ENCODE measurements around the gene GALNT5.
"Not testable (repeated sequence)": the region's sequence is repeated elsewhere in the genome, so short reads cannot be mapped to it uniquely, and the experiment has no call there.

Gene GALNT5

DNA sequence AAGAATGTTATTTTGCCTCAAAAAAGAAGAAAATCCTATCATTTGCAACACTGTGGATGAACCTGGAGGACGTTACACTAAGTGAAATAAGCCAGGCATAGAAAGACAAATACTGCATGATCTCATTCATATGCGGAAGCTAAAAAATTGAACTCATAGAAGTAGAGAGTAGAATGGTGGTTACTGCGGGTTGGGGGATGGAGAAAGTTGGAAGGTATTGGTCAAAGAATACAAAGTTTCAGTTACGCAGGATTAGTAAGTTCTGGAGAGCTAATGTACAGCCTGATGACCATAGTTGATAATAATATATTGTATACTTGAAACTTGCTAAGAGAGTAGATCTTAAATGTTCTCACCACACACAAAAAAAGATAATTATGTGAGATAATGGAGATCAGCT lies 5.0 kb upstream of the GALNT5 start:
- DNase-seq, result no peak

- DNase-seq, result no peak
These were observed 3.5 kb upstream of the GALNT5 start for GRCh38 chr2:157254041-157254440.

GRCh38 chr2:157255746-157256145 lies 1.8 kb upstream of the GALNT5 start:
- no peak for DNase-seq

GRCh38 chr2:157256626-157257025 lies 879 bp upstream of the GALNT5 start:
- DNase-seq, result no peak

DNA sequence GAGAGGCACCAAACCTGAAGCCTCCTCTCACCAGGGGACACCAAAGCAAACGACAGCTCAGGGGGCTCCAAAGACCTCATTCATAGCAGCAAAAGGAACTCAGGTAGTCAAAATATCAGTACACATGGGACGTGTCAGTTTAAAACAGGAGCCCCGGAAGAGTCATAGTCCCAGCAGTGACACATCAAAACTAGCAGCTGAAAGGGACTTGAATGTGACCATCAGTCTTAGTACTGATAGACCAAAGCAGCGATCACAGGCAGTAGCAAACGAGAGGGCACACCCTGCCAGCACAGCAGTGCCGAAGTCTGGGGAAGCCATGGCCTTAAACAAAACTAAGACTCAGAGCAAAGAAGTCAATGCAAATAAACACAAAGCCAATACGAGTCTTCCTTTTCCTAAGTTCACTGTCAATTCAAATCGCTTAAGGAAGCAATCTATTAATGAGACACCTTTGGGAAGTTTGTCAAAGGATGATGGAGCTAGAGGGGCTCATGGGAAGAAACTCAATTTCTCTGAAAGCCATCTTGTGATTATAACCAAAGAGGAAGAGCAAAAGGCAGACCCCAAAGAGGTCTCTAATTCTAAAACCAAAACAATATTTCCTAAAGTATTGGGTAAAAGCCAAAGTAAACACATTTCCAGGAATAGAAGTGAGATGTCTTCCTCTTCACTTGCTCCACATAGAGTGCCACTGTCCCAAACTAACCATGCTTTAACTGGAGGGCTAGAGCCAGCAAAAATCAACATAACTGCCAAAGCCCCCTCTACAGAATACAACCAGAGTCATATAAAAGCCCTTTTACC lies 1.2 kb downstream of the GALNT5 start:
- no peak for DNase-seq

- no peak for DNase-seq
These were observed 1.9 kb downstream of the GALNT5 start for GRCh38 chr2:157259386-157259785.

GRCh38 chr2:157259960-157260359 lies 2.5 kb downstream of the GALNT5 start:
- DNase-seq, result no peak

- DNase-seq, result no peak
These were observed 3.2 kb downstream of the GALNT5 start for GRCh38 chr2:157260533-157261198.

- DNase-seq, result peak; percentile 48
These were observed 3.8 kb downstream of the GALNT5 start for GRCh38 chr2:157261199-157261782.

DNA sequence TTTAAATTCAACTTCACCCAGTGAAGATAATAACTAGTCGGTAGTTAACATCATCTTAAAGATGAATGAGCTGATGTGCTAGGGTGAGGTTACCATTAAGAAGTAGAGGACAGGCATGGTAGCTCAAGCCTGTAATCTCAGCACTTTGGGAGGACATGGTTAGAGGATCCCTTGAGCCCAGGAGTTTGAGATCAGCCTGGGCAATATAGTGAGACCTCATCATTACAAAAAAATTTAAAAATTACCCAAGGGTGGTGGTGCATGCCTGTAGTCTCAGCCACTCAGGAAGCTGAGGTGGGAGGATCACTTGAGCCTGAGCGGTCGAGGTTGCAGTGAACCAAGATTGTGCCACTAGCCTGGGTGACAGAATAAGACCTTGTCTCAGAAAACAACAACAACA lies 4.7 kb downstream of the GALNT5 start:
- no peak for DNase-seq

DNA sequence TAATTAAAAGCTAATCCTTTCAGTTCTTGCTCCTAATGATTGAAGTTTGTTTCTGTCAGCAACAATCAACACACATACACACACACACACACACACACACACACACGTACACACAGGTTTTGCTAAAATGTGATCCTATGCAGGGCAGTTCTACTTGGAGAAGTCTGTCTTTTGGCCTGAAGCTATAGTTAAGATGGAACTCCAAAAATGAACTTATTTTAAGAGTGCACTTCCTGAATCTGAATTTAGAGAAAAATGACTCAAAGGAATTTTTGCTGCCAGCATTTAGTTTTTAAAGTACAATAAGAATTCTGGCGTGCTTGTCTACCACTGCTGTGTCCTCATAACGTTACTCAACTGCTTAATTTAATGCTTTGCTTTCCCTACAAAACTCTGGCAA lies 6.6 kb downstream of the GALNT5 start:
- peak; percentile 50 for DNase-seq

DNA sequence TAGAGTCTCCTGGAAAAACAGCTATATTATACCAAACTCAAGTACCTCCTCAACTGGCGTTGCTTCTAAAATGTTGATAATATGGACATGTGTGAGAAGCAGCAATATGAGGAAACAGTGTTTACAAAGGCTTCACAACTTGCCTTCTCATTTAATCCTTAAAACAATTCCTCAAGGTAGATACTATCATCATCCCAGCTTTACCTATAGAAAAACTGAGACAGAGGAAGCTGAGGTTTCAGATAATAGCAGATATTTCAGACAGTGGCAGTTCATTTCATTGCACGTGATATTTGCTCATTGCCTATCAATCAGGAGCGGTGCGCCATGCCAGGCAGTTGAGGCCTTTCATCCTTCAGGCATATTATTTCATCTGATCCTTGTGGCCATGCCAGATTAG lies 8.3 kb downstream of the GALNT5 start:
- DNase-seq, result no peak

DNA sequence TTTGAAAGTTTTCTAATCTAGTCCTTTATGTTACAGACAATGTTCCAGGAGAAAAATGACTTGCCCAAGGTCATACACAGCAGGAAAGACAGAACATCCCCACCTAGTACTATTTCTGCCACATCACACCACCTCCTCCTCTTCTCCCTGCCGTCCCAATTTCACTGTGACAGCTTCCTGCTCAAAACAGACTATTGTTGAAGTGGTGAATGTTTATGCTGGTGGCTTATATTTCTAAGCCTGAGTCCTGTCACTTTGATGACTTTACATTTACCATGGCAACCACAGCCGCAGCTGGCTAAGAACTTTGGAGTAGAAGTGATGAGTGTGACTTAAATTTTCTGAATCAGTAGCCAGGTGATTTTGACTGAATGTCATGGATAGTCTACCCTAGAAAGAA lies 10.0 kb downstream of the GALNT5 start:
- no peak for DNase-seq

DNA sequence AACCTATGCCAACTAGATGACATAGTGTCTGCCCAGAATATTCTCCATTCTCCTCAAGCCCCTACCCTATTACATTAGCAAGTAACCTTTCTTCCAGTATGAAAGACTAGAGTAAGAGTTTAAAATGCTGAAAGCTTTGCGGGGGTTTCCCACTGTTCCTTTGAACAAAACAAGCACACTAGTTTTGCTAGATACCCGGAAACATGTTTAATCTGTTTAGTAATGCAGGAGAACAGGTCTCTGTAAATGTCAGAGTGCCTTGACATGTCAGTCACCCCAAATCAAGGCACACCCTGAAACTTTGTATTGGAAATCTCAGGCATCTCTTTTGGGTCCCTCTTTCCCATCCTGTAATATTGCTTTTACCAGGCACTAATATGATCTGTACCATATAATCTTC lies 11.6 kb downstream of the GALNT5 start:
- no peak for DNase-seq

DNA sequence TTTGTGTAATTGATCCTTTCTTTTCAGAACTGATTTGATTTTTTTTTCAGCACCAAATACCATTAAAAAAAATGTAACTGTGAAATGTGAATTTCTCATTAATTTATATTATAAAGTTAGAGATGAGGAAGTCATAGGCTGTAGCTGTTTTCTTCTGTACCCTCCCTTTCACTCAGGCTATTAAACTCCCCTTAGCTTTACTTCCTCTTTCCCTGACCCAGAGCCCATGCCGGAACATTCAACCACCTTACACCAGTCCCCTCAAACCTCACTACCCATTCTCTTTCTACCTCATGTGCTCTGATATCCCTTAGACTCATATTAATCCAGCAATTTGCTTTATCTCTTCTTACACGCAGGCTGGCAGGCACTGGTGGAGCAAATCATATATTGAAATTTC lies 12.4 kb downstream of the GALNT5 start:
- DNase-seq, result no peak

DNA sequence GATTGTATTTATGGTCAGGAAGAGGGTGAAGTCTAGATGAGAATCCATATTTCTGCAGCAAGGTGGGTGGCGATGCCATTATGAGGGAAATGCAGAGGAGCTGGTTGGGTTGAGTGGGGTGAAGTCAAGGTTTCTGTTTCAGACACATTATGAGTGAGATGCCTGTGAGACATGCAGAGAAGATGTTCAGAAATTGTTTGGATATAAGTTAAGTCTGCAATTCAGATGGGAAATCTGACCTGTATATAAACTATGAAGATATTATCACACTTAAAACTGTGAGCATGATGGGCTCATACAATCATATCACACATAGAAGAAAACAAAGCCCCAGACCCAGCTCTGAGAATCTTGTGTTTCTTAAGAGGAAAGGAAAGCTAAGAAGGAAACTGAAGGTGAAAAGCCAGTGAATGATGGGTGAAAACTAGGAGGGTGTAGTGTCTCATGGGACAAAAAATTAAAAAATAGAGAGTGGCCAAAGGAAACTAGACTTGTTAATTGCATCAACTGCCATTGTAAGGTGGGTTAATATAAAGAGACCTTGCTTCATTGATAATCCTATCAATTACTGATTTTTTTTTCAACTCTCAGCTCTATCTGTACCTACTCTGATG lies 14.2 kb downstream of the GALNT5 start:
- no peak for DNase-seq

DNA sequence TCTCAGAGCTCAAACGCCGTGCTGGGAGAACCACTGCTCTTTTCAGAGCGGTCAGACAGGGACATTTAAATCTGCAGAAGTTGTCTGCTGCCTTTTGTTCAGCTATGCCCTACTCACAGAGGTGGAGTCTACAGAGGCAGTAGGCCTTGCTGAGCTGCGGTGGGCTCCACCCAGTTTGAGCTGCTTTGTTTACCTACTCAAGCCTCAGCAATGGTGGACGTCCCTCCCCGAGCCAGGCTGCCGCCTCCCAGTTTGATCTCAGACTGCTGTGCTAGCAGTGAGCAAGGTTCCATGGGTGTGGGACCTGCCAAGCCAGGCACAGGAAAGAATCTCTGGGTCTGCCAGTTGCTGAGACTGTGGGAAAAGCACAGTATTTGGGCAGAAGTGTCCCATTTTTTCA lies 21.8 kb downstream of the GALNT5 start:
- not testable (repeated sequence) for DNase-seq

- DNase-seq, result no peak
These were observed 23.8 kb downstream of the GALNT5 start for GRCh38 chr2:157281316-157281715.

GRCh38 chr2:157283468-157283867 lies 26.0 kb downstream of the GALNT5 start:
- DNase-seq, result no peak

- DNase-seq, result no peak
These were observed 29.7 kb downstream of the GALNT5 start for GRCh38 chr2:157287160-157287559.

DNA sequence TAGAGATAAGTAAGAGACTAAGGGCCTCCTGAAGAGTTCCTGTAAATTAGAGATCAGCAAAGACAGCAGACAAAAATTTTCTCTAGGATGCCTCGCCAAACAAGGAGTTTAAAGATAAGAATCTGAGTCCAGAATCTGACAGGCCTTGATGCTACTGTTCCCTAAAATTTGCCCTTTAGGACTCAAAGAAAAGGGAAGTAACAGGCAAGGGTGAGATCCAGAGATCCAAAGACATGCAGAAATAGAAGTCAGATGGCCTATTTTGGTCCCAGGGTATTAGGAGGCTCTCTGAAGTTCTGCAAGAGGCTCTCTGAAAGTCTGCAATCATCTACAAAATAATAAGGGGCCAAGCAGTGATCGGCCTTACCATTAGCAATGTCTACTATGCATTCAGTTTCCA lies 33.0 kb downstream of the GALNT5 start:
- no peak for DNase-seq

- no peak for DNase-seq
These were observed 33.5 kb downstream of the GALNT5 start for GRCh38 chr2:157291018-157291417.

DNA sequence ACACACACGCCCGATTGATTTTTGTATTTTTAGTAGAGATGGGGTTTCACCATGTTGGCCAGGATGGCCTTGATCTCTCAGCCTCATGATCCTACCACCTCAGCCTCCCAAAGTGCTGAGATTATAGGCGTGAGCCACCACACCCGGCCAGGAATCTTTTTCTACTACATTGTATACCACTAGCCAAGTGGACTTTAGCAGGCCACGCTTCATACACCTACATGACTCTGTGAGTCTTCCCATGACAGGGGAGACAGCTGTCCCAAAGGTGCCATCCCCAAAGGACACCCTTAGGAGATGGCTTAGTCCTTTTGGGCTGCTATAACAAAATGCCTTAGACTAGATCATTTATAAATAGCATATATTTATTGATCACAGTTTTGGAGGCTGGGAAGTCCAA lies 35.3 kb downstream of the GALNT5 start:
- no peak for DNase-seq

DNA sequence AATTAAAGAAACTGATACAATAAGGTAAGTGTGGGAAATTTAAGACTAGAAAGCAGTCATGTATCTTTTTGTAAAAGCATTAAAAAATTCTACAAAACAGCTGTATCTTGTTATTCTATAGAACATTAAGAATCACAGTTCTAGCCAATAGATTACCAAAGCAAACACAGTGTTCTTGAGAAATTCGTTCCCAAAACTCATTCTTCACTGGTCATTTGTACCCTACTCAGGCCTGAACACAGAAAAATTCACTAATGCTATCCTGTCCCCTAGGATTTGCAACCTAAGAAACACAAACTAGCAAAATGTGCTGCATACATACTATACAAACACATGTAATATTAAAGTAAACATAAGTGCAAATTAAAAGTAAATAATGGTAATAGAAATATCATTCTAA lies 39.0 kb downstream of the GALNT5 start:
- no peak for DNase-seq

Data from fibroblast of skin of abdomen (primary cell).